NT2/D1 (cell line): ENCODE data around the gene CREB3L2.

ENCODE experiments used
- SUZ12 ChIP-seq: IDR thresholded peaks from 2 replicates; pipeline ENCODE4 v1.6.1; 2011; ENCODE audit not compliant: insufficient read length, insufficient read depth; ENCODE audit errors: extremely low read depth
- YY1 ChIP-seq: IDR thresholded peaks from 2 replicates; pipeline ENCODE4 v1.6.1; 2011; ENCODE audit not compliant: insufficient read length, insufficient read depth
- ZNF274 ChIP-seq: IDR thresholded peaks from 2 replicates; pipeline ENCODE4 v1.6.1; 2011; ENCODE audit warnings: mild to moderate bottlenecking, low read depth, low read length

GRCh38 chr7:137879357-137880158, 122.3 kb downstream of the CREB3L2 start:
- no peak for TF ChIP-seq SUZ12
- no peak for TF ChIP-seq YY1
- TF ChIP-seq ZNF274, result no peak
